HG03565 (cell line): ENCODE measurements around the gene SRRD.

Source experiments
- ATAC-seq: cut with Tn5 transposase; IDR thresholded peaks from one replicate; pipeline ENCODE4 v1.9.1; 2021; ENCODE audit warnings: mild to moderate bottlenecking, moderate library complexity; ENCODE audit not compliant: unreplicated experiment

The SRRD gene

DNA sequence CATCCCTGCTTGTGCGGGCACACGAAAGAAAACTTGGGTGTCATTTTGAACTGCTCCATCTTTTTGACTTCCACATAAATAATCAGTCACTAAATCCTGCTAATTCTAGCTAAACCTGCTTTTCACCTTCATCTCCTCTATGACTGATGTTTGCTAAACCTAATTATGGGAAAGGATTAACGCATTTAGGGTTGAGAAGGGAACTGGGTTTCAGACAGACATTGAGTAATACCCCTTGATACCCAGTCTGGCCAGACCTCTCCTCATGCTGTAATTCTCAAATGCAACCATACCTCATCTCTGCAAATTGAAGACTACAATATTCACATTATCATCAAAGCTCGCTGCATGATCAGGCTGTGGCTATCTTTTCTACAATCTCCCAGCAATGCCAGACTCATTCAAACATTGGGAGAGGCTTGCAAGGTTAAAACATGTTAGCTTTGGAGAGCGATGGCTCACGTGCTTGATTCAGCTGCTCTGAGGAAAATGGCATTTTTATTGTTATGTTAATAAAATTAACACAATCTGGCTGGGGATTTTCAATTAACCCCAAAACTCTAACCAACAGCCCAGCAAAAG lies 2.5 kb upstream of the SRRD start:
- no peak for ATAC-seq

DNA sequence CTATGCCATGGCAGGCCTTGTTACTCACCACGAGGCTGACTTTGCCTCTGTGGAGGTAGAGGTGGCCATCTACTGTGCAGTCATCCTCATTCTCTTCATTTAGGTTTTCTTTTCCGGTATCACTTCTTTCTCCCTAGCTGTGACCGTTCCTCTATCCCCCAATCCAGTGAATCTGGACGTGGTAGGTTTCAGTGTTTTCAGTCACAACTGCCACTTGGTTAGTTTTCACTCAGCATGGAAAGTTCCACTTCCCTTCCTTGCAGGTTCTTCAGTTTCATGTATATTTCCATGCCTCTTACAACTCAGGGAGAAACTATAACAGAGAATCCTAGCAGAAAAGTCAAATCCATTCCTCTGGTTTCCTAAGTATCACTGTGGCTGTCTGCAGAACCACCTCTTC lies 2.0 kb upstream of the SRRD start:
- ATAC-seq, result no peak

DNA sequence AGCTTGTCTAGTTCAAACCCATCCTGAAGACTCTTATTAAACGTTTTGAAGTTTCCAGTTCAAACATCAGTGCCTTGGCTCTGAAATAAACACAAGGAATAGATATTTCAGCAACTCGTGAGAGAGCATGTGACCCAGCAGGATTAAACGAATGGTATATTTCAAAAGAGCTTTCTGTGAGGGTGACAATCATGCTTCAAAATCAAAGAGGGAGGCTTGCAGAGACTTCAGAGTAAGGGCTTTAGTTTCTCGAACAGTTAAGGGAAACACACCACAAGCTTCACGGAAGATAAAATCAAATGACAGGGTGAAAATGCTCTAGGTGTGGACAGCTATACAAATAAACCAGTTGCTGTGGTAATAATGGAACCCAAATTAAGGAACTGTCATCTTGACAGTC lies 1.5 kb upstream of the SRRD start:
- ATAC-seq, result no peak

DNA sequence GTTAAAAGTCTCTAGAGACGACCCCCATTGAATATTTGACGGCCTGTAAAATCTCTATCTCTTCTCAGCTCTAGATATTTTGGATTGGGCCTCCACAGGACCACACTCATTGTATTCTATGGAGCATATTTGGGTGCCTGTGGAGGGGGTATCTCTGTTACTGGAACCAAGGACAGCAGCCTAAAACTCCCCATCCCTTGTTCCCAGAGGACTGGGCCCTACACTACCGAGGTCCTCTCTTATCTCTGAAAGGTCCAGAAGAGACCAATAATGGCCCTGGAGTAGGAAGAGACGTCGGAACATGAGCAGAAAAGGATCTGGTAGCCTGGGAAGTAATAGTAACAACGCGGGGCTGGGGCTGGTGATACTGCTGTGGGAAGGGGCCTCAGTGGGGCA lies 636 bp upstream of the SRRD start:
- ATAC-seq, result no peak

DNA sequence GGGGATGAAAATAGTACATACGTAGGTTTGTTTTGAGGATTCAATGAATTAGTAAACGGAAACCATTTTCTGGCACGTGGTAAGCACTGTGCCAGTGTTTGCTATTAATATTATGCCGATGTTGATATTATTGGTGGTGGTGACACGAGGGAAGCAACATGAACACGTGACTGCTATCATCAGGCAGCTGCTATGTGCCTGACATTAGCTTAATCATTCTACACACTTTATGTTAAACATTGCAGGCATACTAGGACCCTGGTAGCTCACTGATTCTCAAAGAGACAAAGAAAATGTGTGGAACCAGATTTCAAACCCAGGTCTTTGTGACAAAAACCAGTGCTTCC lies 656 bp downstream of the SRRD start:
- ATAC-seq, result no peak

DNA sequence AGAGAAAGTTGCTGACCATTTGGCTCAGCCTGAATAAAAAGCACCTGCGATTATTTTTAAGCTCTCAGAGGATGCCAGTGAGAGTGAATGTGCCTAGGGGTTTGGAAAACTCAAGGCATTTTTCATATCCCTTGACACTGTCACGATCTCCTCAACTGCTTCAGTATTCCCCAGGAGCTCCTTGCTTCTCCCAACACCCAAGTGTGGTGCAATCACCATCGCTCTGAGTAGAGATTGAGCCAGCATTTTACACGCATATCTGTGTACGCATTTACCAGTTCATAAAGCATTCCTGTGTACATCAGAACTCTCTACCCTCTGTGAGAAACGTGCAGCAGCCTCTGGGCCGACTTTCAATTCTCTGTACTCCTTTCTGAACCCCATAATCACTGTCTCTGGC lies 1.3 kb downstream of the SRRD start:
- no peak for ATAC-seq

DNA sequence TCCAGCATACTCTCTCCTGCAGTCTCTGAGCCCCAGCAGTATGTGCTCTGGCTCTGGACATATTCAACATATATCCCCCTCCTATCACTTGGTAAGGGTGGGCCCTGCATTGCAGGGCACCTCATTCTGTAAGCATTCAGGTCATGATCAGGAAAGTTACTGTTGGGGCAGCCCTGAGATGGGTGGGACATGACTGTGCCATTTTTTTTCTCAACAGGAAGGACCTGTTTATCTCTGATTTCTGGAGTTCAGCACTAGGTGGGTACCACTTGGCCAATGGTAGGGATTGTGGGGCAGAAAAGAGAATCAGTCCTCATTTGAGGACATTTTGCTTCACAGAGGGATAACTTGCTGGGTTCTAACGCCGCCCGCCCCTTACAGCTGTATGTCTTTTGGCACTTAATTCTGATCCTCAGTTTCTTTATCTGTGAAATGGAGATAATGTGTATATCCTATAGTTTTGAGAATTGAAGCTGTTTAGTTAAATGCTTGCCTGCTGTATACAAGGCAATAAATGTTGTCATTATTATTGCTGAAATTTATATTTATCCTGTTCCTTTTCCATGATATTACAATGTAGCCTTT lies 2.2 kb downstream of the SRRD start:
- ATAC-seq, result no peak

DNA sequence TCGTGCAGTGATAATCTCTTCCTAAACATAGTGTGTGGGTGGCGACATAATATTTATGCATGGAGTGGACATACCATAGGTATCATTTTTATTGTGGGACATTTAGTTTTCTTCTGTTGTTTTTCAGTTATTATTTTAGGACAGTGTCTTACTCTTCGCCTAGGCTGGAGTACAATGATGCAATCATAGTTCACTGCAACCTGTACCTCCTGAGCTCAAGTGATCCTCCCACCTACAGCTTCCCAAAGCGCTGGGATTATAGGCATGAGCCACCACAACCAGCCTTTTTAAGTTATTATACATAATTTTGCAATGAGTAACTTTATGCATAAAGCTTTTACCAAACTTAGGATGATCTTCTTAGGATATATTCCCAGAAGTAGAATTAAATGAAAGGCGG lies 2.7 kb downstream of the SRRD start:
- ATAC-seq, result no peak

DNA sequence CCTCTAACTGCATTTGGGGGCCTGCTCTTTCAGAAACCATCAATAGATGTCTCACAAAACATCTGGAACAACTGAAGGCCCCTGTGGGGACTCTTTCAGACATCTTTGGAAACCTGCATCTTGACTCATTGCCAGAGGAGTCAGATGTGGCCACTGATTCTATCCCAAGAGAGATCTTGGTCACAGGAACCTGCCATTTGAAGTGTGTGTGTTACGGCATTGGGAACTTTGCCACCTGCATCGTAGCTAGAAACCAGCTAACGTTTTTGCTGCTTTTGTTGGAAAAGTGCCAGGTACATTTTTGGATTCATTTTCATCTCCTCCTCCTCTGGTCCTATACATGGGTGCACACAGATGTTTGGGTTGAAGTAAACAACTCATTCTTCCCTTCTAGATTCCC lies 4.3 kb downstream of the SRRD start:
- ATAC-seq, result no peak

DNA sequence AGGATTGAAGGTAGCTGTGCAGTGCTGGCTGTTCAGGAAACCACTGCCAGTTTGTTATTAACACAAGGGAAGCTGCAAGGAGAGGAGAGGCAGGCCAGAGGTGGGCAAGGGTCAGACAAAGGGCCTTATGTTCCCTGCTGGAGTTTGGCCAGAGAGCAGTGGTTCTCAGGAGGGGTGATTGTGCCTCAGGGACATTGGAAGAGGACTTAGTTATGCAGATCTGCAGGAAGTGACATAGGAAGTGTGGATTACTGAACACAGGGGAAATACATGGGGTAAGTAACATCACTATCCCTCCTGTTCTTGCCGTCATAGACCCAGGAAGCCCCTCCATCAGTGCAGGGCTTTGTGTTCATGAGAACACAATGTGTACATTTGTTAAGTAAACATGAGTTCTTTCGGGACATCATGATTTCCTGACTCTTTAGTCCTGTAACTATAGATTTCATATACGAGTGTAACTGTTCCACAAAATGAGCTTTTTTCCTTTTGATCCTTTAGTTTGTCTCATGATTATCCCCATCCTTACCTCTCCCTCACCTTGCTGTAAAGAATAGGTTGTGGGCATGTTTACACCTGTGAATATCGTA lies 5.9 kb downstream of the SRRD start:
- no peak for ATAC-seq

DNA sequence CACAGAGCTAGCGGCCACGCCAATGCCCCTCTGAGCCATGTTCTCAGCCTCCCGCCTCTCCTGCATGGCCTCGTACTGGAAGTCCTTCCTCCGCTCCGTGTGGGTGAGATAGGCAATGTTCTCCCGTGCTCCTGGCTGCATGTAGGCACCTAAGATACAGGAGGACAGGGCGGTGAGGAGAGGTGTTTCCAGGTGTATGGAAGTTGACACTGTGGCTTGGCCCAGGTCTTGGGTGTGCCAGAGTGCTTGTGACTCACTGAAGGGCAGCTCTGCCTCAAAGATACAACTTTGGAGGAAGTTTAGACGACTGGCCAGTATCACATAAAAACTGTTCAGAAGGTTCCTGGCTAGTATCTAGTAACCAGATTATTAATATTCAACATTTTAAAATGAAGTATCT lies 8.5 kb downstream of the SRRD start:
- no peak for ATAC-seq

DNA sequence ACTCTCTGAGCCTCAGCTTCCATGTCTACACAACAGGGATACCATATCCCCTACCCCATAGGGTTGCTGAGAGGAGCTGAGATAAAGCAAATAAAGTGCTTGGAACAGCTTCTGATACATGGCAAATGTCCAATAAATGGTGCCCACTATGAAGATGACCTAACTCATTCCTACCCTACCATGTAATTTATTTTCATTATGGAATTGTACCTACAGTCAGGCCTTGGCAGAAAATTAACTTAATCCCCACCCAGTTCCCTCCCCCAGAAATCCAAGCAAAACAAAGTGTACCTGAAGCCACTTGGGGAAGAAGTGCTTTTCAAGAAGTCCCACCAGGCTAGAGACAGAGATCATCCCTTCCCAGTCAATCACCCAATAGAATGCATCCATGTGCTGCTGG lies 10.8 kb downstream of the SRRD start:
- ATAC-seq, result no peak

DNA sequence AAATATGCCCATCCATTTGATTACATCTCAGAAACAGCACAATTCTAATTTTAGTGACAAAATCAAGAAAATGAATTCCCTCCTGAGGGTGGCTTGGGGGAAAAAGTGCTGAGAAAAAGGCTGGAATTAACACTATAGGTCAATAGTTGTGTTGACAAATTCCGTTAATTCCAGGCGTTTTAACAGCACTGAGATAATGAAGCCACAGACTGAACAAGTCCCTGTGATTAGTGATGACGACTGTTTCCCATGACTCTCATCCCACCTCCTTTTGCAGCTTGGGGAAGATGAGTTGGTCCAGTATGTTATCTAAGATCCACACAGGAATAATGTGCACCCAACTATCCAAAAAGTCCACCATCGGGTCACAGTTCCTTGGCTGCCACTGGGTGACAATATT lies 12.8 kb downstream of the SRRD start:
- ATAC-seq, result no peak

DNA sequence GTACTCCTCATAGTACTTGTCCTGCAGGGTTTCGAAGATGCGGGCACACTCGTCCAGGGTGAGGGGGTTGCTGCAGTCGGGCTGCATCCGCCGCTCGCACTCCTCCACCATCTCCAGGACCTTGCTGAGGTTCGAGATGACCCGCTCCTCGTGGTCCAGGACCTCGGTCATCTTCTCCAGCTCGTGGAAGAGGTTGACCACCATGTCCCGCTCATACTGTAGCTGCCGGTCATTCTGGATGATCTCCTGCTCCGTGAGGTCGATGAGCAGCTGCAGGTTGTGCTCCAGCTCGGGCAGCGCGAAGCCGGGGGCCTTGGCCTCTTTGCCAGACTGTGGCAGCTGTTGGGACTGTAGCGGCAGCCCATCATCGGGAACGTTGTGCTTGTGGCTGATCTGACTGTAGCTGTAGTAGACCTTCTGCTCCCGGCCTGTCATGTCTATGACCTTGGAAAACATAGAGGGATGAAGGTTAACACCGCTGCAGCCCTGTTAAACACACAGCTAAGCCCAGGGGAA lies 15.6 kb downstream of the SRRD start:
- no peak for ATAC-seq

DNA sequence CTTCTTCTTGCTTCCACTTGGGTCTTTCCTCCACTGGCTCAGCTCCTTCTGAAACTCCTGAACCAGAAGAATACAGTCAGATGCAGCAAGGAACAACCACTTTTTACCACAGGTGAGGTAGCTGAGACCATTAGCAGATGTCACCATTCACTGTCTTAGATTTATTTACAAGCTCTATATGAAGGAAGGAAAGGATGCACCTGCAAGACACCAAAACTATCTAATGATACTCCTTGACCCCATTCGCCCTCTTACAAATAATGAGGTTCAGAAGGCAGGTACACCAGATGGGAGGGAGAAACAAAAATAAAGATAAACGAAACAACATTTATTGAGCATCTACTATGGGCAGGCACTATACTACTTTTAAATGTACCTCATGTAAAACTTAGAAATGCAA lies 18.3 kb downstream of the SRRD start:
- no peak for ATAC-seq

DNA sequence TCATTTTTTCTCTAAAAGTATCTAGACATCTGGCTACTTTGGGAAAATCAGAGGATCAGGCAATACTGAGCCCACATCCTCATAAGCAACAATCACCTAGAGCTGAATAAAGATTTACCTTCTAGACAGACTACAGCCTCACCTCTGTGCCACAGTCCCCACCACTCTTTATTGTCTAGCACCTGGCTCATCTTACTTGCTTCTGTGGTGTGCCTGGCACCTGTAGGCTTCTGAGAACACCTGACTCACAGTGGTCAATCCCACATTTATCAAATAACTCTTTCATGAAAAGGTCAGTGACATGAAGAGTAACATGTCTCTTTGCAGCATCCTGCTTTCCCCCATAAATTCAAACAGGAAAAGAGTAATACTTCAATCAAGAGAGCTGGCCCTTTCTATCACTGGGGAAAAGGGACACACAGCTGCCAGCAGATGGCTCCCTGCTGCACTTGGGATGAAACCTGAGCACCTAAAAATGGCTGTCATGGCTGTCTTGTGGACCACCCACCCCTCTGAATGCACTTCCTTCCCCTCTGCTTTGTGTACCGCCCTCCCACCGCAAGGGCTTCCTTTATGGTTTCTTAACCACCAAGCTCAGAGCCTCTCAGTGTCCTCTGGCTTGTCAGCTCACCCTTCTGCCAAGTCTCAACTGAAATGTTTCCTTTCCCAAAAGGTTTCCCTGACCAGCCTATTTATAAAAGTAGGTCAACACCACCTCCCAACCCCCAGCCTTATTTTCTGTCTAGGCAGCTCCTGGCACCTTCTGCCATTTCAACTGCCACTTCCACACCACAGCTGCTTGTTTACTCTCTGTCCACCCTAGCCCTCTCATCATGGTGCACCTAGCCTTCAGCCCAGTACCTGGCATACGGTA lies 19.2 kb downstream of the SRRD start:
- no peak for ATAC-seq

DNA sequence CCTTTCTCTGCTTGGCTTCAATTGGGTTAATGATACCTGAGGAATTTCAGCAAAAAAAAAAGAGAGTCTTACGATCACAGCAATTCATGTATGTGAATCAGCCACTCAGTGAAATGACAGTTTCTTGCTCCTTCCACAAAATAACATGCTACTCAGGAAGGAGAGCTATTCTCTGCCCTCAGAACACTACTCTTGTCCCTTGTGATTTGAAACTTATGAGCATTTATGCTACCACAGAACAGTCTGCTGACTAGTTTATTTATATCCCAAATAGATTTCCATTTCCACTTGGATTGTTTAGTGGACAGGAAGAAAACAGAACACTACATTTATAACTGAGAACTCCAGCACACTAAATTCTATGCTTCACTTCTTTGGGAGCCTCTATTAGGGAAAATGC lies 20.1 kb downstream of the SRRD start:
- ATAC-seq, result no peak

DNA sequence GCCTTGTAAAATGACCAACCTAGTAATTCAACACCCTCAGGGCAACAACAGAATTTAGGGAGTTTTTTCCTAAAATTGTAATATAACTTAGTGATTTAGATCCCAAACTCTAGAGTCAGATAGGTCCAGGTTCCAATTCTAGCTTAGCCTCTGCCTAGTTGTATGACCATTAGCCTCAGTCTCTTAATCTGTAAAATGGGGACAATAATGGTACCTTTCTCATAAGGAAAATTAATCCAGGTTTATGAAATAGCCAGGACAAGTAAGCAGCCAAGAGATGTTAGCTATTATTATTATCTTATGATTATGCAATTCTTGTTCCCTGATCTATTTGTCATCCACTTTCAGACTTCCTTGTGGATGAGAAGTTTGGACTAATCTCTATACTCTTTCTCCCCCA lies 24.5 kb downstream of the SRRD start:
- ATAC-seq, result no peak

DNA sequence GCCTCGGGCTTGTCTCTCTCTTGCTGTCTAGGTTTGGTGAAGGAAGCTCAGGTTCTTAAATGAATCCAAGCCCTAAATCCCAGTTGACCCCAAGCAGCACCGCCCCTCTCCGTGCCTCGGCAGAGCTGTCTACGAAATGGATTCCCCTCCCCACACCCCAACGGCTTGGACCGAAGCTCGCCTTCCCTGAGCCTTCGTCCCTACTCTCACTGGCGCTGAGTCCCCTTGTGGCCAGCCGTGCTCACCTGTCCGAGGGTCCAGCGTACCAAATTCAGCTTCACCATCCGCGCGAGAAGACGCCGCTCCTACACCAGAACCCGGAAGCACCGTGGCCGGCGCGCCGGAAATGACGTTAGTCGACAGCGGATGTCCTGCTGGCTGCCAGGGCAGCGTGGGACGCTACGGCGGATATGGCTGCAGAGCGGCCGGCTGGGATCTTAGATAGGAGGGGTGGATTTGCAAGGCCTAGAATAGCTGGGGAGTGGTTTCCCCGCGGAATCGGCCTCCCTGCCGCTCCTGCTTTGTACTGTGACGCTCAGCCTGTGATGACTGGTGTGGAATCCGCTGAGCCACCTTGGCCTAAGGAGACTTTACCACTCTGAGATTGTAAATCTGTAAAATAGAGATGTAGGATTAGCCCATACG lies 28.6 kb downstream of the SRRD start, which contains the start of gene TFIP11:
Gene TFIP11 (minus strand): TSS at position 325 of the 645 bp plus-strand sequence. CDS start 2,201 bp downstream, outside the sequence.
- peak; percentile 91 for ATAC-seq

DNA sequence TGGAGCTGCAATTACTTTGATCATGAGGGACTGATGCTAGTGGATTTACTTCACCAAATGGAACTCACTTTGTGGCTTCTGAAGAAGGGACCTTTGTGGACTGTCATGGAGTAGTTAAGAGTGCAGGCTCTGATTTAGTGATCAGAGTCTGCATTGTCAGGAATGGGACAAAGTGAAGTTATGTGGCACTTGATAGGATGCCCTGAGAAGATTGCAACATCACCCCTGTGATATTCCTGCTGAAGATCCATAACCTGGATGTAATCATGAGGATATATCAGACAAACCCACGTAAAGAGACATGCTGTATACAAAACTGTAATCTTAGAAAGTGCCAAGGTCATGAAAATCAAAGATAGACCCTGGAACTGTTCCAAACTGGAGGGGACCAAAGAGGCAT lies 30.2 kb downstream of the SRRD start:
- ATAC-seq, result no peak

DNA sequence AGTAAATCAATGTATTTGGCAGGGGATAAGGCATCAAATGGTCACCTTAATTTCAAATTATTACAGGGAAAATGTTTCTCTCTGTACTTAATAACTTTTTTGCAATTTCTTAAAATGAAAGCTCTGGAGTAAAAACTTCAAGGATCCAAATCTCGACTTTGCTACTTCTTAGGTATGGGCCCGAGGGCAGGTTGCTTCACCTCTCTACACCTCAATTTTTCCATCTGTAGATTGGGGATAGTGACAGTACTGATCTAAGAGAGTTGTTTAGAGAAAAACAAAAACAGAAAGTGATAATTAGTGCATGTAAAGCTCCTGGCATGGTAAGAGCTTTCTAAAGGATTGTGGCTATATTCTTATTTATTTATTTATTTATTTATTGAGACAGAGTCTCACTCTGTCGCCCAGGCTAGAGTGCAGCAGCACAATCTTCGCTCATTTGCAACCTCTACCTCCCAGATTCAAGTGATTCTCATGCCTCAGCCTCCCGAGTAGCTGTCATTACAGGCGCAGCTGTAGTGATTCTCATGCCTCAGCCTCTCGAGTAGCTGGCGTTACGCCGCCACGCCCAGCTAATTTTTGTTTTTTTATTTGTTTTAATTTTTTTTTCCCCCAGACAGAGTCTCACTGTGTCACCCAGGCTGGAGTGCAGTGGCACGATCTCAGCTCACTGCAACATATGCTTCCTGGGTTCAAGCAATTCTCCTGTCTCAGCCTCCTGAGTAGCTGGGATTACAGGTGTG lies 30.9 kb downstream of the SRRD start:
- no peak for ATAC-seq
